HG02970 (cell line): ENCODE measurements around the gene CNTD1.
"Not testable (repeated sequence)": the region's sequence is repeated elsewhere in the genome, so short reads cannot be mapped to it uniquely, and the experiment has no call there.

ENCODE experiments used
- ATAC-seq: cut with Tn5 transposase; IDR thresholded peaks from one replicate; pipeline ENCODE4 v1.9.1; 2021; ENCODE audit warnings: mild to moderate bottlenecking, moderate library complexity, moderate number of reproducible peaks; ENCODE audit not compliant: unreplicated experiment, low FRiP score

Gene CNTD1

DNA sequence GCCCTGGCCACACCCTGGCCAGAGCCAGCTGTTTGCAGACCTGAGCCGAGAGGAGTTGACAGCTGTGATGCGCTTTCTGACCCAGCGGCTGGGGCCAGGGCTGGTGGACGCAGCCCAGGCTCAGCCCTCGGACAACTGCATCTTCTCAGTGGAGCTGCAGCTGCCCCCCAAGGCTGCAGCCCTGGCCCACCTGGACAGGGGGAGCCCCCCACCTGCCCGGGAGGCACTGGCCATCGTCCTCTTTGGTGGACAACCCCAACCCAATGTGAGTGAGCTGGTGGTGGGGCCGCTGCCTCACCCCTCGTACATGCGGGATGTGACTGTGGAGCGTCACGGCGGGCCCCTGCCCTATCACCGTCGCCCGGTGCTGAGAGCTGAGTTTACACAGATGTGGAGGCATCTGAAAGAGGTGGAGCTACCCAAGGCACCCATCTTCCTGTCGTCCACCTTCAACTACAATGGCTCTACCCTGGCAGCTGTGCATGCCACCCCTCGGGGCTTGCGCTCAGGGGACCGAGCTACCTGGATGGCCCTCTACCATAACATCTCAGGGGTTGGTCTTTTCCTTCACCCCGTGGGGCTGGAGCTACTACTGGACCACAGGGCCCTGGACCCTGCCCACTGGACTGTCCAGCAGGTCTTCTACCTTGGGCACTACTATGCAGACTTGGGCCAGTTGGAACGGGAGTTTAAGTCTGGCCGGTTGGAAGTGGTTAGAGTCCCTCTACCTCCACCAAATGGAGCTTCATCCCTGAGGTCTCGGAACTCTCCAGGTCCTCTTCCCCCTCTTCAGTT is 46.3 kb downstream of the CNTD1 start:
- ATAC-seq, result no peak

GRCh38 chr17:42845556-42845917 is 46.9 kb downstream of the CNTD1 start:
- ATAC-seq, result no peak

- ATAC-seq, result no peak
Observed at GRCh38 chr17:42845918-42846593, 47.4 kb downstream of the CNTD1 start.

DNA sequence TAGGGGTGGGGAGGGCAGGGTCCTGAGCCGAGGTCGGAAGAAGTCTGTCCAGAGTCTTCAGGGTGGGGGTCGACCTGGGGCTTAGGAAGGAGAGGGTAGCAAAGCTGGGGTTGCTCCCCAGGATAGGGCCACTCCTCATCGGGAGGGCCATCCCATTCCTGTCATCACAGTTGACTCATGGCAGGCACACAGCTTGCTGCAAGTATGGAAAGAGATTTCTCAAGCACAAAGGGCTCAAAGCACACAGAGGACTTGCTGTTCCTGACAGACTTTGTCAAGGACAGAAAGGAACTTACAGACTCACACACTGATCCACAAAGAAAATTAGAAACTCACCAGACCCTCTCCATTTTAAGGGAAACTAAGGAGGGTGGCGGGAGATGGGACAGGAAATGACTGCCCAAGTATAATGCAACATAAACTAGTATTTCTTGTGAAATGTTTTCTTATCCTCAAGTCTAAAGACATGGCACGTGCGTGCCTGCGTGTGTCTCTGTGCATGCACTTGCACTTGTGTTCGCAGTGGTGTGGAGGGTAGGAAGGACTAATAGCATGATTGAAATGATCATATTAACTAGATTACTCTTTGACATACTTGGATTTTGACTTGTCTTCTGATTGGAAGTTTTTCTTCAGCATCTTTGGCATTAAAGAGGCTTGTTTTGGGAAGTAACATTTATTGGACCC is 48.1 kb downstream of the CNTD1 start:
- ATAC-seq, result no peak

GRCh38 chr17:42848093-42848492 is 49.4 kb downstream of the CNTD1 start:
- no peak for ATAC-seq

DNA sequence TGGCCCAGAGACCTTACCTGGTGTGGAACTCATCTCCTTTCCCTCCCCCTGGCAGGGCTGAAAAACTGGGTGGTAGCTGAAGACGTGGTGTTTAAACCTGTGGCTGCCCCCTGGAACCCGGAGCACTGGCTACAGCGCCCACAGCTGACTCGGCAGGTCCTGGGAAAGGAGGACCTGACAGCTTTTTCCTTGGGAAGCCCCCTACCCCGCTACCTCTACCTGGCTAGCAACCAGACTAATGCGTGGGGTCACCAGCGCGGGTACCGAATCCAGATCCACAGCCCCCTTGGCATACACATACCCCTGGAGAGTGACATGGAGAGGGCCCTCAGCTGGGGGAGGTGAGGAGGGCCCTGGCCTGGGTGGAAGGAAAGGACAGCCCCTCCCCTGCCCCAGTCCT is 50.4 kb downstream of the CNTD1 start:
- no peak for ATAC-seq

GRCh38 chr17:42849451-42850181 is 51.0 kb downstream of the CNTD1 start:
- ATAC-seq, result no peak

GRCh38 chr17:42850954-42851353 is 52.3 kb downstream of the CNTD1 start, which contains the start of gene AOC3:
Gene AOC3, plus strand, starts transcription at chr17:42851199. Its CDS starts 145 bp downstream, at chr17:42851344.
- ATAC-seq, result no peak

DNA sequence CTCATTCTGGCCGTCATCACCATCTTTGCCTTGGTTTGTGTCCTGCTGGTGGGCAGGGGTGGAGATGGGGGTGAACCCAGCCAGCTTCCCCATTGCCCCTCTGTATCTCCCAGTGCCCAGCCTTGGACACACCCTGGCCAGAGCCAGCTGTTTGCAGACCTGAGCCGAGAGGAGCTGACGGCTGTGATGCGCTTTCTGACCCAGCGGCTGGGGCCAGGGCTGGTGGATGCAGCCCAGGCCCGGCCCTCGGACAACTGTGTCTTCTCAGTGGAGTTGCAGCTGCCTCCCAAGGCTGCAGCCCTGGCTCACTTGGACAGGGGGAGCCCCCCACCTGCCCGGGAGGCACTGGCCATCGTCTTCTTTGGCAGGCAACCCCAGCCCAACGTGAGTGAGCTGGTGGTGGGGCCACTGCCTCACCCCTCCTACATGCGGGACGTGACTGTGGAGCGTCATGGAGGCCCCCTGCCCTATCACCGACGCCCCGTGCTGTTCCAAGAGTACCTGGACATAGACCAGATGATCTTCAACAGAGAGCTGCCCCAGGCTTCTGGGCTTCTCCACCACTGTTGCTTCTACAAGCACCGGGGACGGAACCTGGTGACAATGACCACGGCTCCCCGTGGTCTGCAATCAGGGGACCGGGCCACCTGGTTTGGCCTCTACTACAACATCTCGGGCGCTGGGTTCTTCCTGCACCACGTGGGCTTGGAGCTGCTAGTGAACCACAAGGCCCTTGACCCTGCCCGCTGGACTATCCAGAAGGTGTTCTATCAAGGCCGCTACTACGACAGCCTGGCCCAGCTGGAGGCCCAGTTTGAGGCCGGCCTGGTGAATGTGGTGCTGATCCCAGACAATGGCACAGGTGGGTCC is 52.9 kb downstream of the CNTD1 start:
- ATAC-seq, result not testable (repeated sequence)

- ATAC-seq, result no peak
Observed at GRCh38 chr17:42852351-42852750, 53.7 kb downstream of the CNTD1 start.

- ATAC-seq, result no peak
Observed at GRCh38 chr17:42853004-42853403, 54.3 kb downstream of the CNTD1 start.

DNA sequence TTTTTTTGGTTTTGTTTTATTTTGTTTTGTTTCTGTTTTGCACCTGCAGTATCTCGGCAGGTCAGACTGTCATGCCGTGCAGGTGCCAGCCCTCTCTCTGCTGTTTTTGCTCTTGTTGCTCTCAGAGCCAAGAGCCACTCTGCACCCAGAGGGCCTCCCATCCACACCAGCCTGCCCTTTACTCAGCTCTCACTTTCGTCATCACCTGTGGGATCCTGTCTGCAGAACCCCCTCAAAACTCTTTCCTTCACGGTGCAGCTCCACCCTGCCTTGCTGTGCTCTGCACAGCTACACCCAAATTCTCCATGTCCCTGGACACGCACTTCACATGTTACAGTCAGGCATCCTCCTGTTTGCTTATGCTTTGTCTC is 54.9 kb downstream of the CNTD1 start:
- ATAC-seq, result no peak

DNA sequence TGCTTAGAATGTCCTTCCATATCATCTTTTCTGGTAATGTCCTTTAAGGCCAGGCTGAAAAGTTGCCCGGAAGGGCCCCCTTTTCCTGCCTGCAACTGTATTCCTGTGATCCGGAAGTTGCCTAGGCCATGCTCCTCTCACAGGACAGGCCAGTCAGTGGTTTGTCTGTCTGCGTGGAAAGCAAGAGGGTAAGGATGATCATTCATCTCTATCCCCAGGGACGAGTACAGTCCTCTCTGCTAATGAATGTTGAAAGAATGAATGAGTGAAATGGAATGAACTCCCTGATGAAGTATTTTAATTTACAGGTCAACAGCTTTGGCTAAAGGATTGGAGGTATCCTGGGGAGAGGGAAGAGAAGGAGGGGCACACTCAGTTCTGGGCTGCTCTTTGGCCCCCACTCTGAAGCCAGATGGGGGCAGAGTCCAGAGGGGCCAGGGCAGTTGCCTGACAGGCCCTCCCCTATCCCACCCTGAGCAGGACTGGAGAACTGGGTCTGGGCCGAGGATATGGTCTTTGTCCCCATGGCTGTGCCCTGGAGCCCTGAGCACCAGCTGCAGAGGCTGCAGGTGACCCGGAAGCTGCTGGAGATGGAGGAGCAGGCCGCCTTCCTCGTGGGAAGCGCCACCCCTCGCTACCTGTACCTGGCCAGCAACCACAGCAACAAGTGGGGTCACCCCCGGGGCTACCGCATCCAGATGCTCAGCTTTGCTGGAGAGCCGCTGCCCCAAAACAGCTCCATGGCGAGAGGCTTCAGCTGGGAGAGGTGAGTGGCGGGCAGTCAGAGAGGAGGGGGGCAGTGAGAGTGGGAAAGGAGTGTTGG is 55.5 kb downstream of the CNTD1 start:
- no peak for ATAC-seq

GRCh38 chr17:42855048-42855596 is 56.5 kb downstream of the CNTD1 start:
- ATAC-seq, result no peak

DNA sequence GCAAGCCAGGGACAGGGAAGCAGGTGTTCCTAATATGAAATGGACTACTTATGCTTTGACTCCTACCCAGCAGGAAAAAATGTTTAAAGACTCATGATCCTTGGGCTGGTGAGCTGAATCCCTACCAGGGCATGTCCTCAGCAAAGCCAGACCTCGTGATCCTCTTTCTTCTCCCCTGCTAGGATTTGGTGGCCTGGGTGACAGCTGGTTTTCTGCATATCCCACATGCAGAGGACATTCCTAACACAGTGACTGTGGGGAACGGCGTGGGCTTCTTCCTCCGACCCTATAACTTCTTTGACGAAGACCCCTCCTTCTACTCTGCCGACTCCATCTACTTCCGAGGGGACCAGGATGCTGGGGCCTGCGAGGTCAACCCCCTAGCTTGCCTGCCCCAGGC is 57.4 kb downstream of the CNTD1 start:
- not testable (repeated sequence) for ATAC-seq

DNA sequence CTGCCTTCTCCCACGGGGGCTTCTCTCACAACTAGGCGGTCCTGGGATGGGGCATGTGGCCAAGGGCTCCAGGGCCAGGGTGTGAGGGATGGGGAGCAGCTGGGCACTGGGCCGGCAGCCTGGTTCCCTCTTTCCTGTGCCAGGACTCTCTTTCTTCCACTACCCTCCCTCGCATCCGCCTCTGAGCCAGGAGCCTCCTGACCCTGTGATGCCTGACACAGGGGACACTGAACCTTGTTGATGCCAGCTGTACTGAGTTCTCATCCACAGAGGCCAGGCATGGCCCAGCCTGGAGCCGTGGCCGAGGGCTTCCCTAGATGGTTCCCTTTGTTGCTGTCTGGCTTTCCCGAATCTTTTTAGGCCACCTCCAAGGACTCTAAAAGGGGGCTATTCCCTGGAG is 57.9 kb downstream of the CNTD1 start:
- ATAC-seq, result not testable (repeated sequence)

- no peak for ATAC-seq
Observed at GRCh38 chr17:42857389-42857788, 58.7 kb downstream of the CNTD1 start.
